ENCODE data around the gene CEP112. TPM values are rescaled to one million over a fixed set of nuclear protein-coding genes. Genes with fewer than 3 reads are reported as not detected.

Gene CEP112
- total and polyA plus RNA-seq, 2 of the 13 experiments (the other 11 are each of a cell fraction or from before 2014, with no cell fraction given): 1.2 to 3.4 TPM

DNA sequence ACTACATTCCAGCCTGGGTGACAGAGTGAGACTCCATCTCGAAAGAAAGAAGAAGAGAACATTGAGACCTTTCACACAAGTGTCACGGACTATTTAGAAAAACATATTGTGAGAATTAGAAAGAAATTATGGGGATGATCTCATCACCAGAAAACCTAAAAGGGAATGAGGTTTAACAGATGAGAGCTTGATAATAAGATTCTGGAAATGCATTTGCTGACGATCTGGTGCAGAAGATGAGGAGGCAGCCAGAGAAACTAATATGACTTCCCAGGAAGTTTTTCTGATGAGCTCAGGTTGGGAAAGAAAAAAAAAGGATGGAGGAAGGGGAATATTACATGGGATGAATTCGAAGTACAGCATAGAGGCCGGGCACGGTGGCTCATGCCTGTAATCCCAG is 48.1 kb upstream of the CEP112 start:
- Histone ChIP-seq H3K4me3 (replicated peaks in 1 of 3; ENCODE audit: insufficient read depth in 1 of 3, low read depth in 2 of 3, low read length in 3 of 3) (no peak overlapping the region), H3K4me2 (ENCODE audit: low read depth, low read length) (no peak overlapping the region), H2AFZ (ENCODE audit: low read length) (no peak overlapping the region), H3K4me1 (ENCODE audit: insufficient read depth, low read length) (peaks cover 34% of the 10 kb centered on the region), H3K36me3 (replicated peaks in 1 of 2; ENCODE audit: control insufficient read depth in 1 of 2, insufficient read depth in 2 of 2, low read length in 2 of 2) (no peaks in the 10 kb centered on the region), H3K9ac (ENCODE audit: insufficient read depth, low read depth, low read length) (no peak overlapping the region), H3K79me2 (ENCODE audit: insufficient read depth, low read length) (no peaks in the 10 kb centered on the region), H3K27me3 (ENCODE audit: control insufficient read depth in 1 of 2, insufficient read depth in 2 of 2, low read length in 2 of 2) (no peaks in the 10 kb centered on the region), H4K20me1 (ENCODE audit: insufficient read depth, low read length) (no peaks in the 10 kb centered on the region), H3K27ac (ENCODE audit: extremely low read length, insufficient read depth, low read length) (no peak overlapping the region), H3K9me3 (ENCODE audit: low read length) (no peaks in the 10 kb centered on the region)
- in situ Hi-C loops (cut with HindIII; ENCODE audit: extremely low pct_ligation_motif_present, low pct_unique_long_range_greater_than_20kb): no loop called here
- CTCF ChIA-PET (ENCODE audit: low intra/inter-chr PET ratio, low total read pairs): no interaction called here
- intact Hi-C loops (cut with micrococcal nuclease; ENCODE audit: unreplicated experiment): no loop called here
- POLR2A ChIA-PET: no interaction called here
- 95% methylated on average over 6 of the region's 6 CpGs for WGBS (ENCODE audit: low lambda C conversion rate)
- no peak for FAIRE-seq
- no peak for ATAC-seq
- DNase-seq (ENCODE audit: low spot score): no peak
- no peak for TF ChIP-seq ZNF879 (CRISPR knock-in tag; IDR thresholded peaks at IDR 0.05)
- no peak for TF ChIP-seq MAFK (conservative IDR thresholded peaks at IDR 0.05 in 1 of 2, IDR thresholded peaks at IDR 0.05 in 1 of 2; ENCODE audit: low read length in 2 of 2)
- no peak for TF ChIP-seq SETDB1 (CRISPR knock-in tag; IDR thresholded peaks at IDR 0.05; ENCODE audit: borderline replicate concordance)
- TF ChIP-seq, protein P1, sequence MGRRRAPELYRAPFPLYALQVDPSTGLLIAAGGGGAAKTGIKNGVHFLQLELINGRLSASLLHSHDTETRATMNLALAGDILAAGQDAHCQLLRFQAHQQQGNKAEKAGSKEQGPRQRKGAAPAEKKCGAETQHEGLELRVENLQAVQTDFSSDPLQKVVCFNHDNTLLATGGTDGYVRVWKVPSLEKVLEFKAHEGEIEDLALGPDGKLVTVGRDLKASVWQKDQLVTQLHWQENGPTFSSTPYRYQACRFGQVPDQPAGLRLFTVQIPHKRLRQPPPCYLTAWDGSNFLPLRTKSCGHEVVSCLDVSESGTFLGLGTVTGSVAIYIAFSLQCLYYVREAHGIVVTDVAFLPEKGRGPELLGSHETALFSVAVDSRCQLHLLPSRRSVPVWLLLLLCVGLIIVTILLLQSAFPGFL (CRISPR knock-in tag; IDR thresholded peaks at IDR 0.05): no peak
- TF ChIP-seq ZNF777 (CRISPR knock-in tag; IDR thresholded peaks at IDR 0.05): no peak
- TF ChIP-seq RXRA (CRISPR knock-in tag; IDR thresholded peaks at IDR 0.05): no peak
- TF ChIP-seq RFXANK (CRISPR knock-in tag; IDR thresholded peaks at IDR 0.05): no peak
- no peak for TF ChIP-seq ZNF549 (CRISPR knock-in tag; IDR thresholded peaks at IDR 0.05)
- no peak for TF ChIP-seq ELF1 (CRISPR knock-in tag; IDR thresholded peaks at IDR 0.05)
- TF ChIP-seq STAT5B (CRISPR knock-in tag; IDR thresholded peaks at IDR 0.05): no peak
- no peak for TF ChIP-seq FOSL2 (CRISPR knock-in tag; IDR thresholded peaks at IDR 0.05)
- TF ChIP-seq, protein P2, sequence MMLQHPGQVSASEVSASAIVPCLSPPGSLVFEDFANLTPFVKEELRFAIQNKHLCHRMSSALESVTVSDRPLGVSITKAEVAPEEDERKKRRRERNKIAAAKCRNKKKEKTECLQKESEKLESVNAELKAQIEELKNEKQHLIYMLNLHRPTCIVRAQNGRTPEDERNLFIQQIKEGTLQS (CRISPR knock-in tag; IDR thresholded peaks at IDR 0.05): no peak
- BruUV-seq (replicated peaks): no TSS peak

All from HepG2 (cell line).